Measurements from ENCODE around the gene CAMK2B. TPM values are rescaled to one million over a fixed set of nuclear protein-coding genes. Genes with fewer than 3 reads are reported as not detected.

CAMK2B gene
- total and polyA plus RNA-seq, 2 of the 13 experiments (the other 11 are each of a cell fraction or from before 2014, with no cell fraction given): 0.27 to 0.48 TPM

GRCh38 chr7:44237696-44238095, 87.7 kb downstream of the CAMK2B start:
- Histone ChIP-seq H3K79me2 (ENCODE audit: insufficient read depth, low read length) (no peaks in the 10 kb centered on the region), H3K4me3 (replicated peaks in 1 of 3; ENCODE audit: insufficient read depth in 1 of 3, low read depth in 2 of 3, low read length in 3 of 3) (no peak overlapping the region), H3K27me3 (ENCODE audit: control insufficient read depth in 1 of 2, insufficient read depth in 2 of 2, low read length in 2 of 2) (peaks cover 25 to 90% of the 10 kb centered on the region in 2 experiments), H3K9ac (ENCODE audit: insufficient read depth, low read depth, low read length) (no peak overlapping the region), H3K4me1 (ENCODE audit: insufficient read depth, low read length) (no peaks in the 10 kb centered on the region), H3K9me3 (ENCODE audit: low read length) (no peaks in the 10 kb centered on the region), H2AFZ (ENCODE audit: low read length) (no peak overlapping the region), H3K36me3 (replicated peaks in 1 of 2; ENCODE audit: control insufficient read depth in 1 of 2, insufficient read depth in 2 of 2, low read length in 2 of 2) (no peaks in the 10 kb centered on the region), H4K20me1 (ENCODE audit: insufficient read depth, low read length) (no peaks in the 10 kb centered on the region), H3K27ac (ENCODE audit: extremely low read length, insufficient read depth, low read length) (no peak overlapping the region), H3K4me2 (ENCODE audit: low read depth, low read length) (no peak overlapping the region)
- ATAC-seq (no peak), DNase-seq (ENCODE audit: low spot score) (no peak), FAIRE-seq (no peak)
- TF ChIP-seq ELF3 (CRISPR knock-in tag; IDR thresholded peaks at IDR 0.05) (no peak), NR1H2 (CRISPR knock-in tag; IDR thresholded peaks at IDR 0.05; ENCODE audit: borderline replicate concordance, low read depth) (no peak), ZBTB21 (CRISPR knock-in tag; IDR thresholded peaks at IDR 0.05) (no peak), ZNF142 (CRISPR knock-in tag; IDR thresholded peaks at IDR 0.05) (no peak)
- BruUV-seq (replicated peaks): no TSS peak
- CTCF ChIA-PET (ENCODE audit: low intra/inter-chr PET ratio, low total read pairs): no interaction called here
- in situ Hi-C loops (cut with HindIII; ENCODE audit: extremely low pct_ligation_motif_present, low pct_unique_long_range_greater_than_20kb) (no loop called here), intact Hi-C loops (cut with micrococcal nuclease; ENCODE audit: unreplicated experiment) (no loop called here)
- POLR2A ChIA-PET: no interaction called here
- WGBS (ENCODE audit: low lambda C conversion rate): no CpG with 5 or more reads among the region's 10 CpGs
